Endodermal cell (in vitro differentiated cells): ENCODE data around the gene TRIP12. TPM values are rescaled to one million over a fixed set of nuclear protein-coding genes. Genes with fewer than 3 reads are reported as not detected.
A peak's percentile ranks its signal among the peaks of the same experiment; 100 is the strongest.

Source experiments
- DNase-seq: peaks from one replicate; pipeline ENCODE4 v3.0.0-alpha.2; 2017
- H3K27ac ChIP-seq: 2 replicates; pipeline ENCODE4 v1.5.1; 2013; ENCODE audit warnings: mild to moderate bottlenecking, low read depth, low read length, moderate library complexity
- H3K27me3 ChIP-seq: 2 replicates; pipeline ENCODE4 v1.6.1; 2013; ENCODE audit warnings: mild to moderate bottlenecking, low read length, moderate library complexity; ENCODE audit not compliant: insufficient read depth, control insufficient read depth, poor library complexity, severe bottlenecking
- H3K36me3 ChIP-seq: 2 replicates; pipeline ENCODE4 v1.7.0; 2013; ENCODE audit warnings: mild to moderate bottlenecking, low read length, moderate library complexity; ENCODE audit not compliant: control insufficient read depth, insufficient read depth
- H3K4me1 ChIP-seq: one replicate; pipeline ENCODE4 v1.7.0; 2013; ENCODE audit warnings: low read length; ENCODE audit not compliant: control insufficient read depth, insufficient read depth
- H3K4me3 ChIP-seq: 2 replicates; pipeline ENCODE4 v1.5.1; 2013; ENCODE audit warnings: mild to moderate bottlenecking, low read length, moderate library complexity
- H3K9ac ChIP-seq: 2 replicates; pipeline ENCODE4 v1.6.1; 2013; ENCODE audit warnings: mild to moderate bottlenecking, low read length, moderate library complexity; ENCODE audit not compliant: poor library complexity, severe bottlenecking; ENCODE audit errors: extremely low read depth
- H3K9me3 ChIP-seq: 2 replicates; pipeline ENCODE4 v1.6.1; 2013; ENCODE audit warnings: mild to moderate bottlenecking, low read length, moderate library complexity; ENCODE audit not compliant: control insufficient read depth
- H3K27ac Mint-ChIP-seq: 2 replicates; pipeline ENCODE4 v1.8.0; 2020; ENCODE audit warnings: mixed read lengths
- H3K27me3 Mint-ChIP-seq: 2 replicates; pipeline ENCODE4 v1.8.0; 2021; ENCODE audit warnings: mild to moderate bottlenecking, mixed read lengths; ENCODE audit not compliant: insufficient read depth
- H3K36me3 Mint-ChIP-seq: 2 replicates; pipeline ENCODE4 v1.8.0; 2020; ENCODE audit warnings: low read depth, mixed read lengths
- H3K4me1 Mint-ChIP-seq: 2 replicates; pipeline ENCODE4 v1.8.0; 2020; ENCODE audit warnings: mixed read lengths
- H3K4me3 Mint-ChIP-seq: 2 replicates; pipeline ENCODE4 v1.8.0; 2020; ENCODE audit warnings: mild to moderate bottlenecking, moderate library complexity, mixed read lengths
- H3K9me3 Mint-ChIP-seq: 2 replicates; pipeline ENCODE4 v1.8.0; 2020; ENCODE audit warnings: mild to moderate bottlenecking, mixed read lengths
- CTCF ChIP-seq: fragments of 200-600 bp; sonication (generic); conservative IDR thresholded peaks from 2 replicates; pipeline ENCODE4 v1.5.0; 2021; ENCODE audit warnings: antibody characterized with exemption, mild to moderate bottlenecking
- WGBS, 2 experiments: methylation state at CpG; one replicate each; pipeline versions ENCODE4 v1.1.5 to v1.1.7; 2013; ENCODE audit warnings: missing lambda C conversion rate in 2 of 2, mixed read lengths in 1 of 2; ENCODE audit not compliant: insufficient coverage in 1 of 2, insufficient read length in 1 of 2; 5-methylcytosine and 5-hydroxymethylcytosine counted together
- total RNA-seq, 2 donors: library from RNA; stranded (reverse); fragmentation: NEBNext Ultra II Directional in 1 of 2; extraction: Animal tissue kit (Norgen Biotek cat#: 25700) in 1 of 2; gene quantifications; 2 replicates in 1 of 2; 3 replicates in 1 of 2; pipeline ENCODE4 v1.2.1, GENCODE V29; 2021

Gene TRIP12
- total RNA-seq, 2 donors from 2014 or later = 177 to 229 TPM

- Mint-ChIP-seq H3K36me3 (peaks cover 62% of the 10 kb centered on the region), H3K27me3 (no peaks in the 10 kb centered on the region), H3K4me3 (peak overlapping the region; percentile 2), H3K9me3 (no peaks in the 10 kb centered on the region), H3K4me1 (peaks cover 40% of the 10 kb centered on the region), H3K27ac (peak overlapping the region; percentile 71)
- peaks cover 80% of the 10 kb centered on the region for H3K36me3 ChIP-seq
- DNase-seq = peak; percentile 68
- peak; percentile 95 for TF ChIP-seq CTCF
- no peaks in the 10 kb centered on the region for H3K9me3 ChIP-seq
- no peak overlapping the region for H3K4me3 ChIP-seq
- H3K4me1 ChIP-seq = peaks cover 10% of the 10 kb centered on the region
- no peak overlapping the region for H3K27ac ChIP-seq
- H3K9ac ChIP-seq = no peak overlapping the region
- H3K27me3 ChIP-seq = no peaks in the 10 kb centered on the region
These were observed 140.7 kb downstream of the TRIP12 start for GRCh38 chr2:229780856-229781773.

DNA sequence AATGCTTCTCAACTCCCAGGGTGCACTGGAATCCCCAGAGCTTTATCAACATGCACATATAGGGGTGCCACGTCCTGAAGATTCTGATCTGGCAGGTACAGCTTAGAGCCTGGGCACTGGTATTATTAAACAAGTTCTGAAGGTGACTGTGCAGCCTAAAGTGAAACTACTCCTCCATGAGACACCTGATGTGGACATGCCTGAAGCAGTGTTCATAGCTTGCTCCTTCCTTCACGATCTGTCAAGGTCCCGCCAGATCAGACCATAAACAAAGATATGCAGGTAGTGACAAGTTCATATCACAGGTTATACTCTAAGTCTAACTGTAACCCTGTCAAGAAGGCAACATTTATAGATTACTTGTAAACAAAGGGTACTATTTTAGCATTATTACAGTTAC, 142.2 kb downstream of the TRIP12 start:
- no peak for DNase-seq
- WGBS, 2 experiments = 97 to 100% methylated on average over 2 to 3 of the region's 3 CpGs
- Histone ChIP-seq H3K4me1 (peaks cover 10% of the 10 kb centered on the region), H3K4me3 (no peak overlapping the region), H3K36me3 (peaks cover 80% of the 10 kb centered on the region), H3K27ac (no peak overlapping the region), H3K9ac (no peak overlapping the region), H3K27me3 (no peaks in the 10 kb centered on the region), H3K9me3 (no peaks in the 10 kb centered on the region)
- Mint-ChIP-seq H3K36me3 (peaks cover 51% of the 10 kb centered on the region), H3K27me3 (no peaks in the 10 kb centered on the region), H3K4me1 (peaks cover 46% of the 10 kb centered on the region), H3K4me3 (no peak overlapping the region), H3K9me3 (no peaks in the 10 kb centered on the region), H3K27ac (no peak overlapping the region)
- TF ChIP-seq CTCF = no peak

GRCh38 chr2:229777716-229778115, 144.1 kb downstream of the TRIP12 start:
- Mint-ChIP-seq H3K27me3 (no peaks in the 10 kb centered on the region), H3K27ac (no peak overlapping the region), H3K4me1 (peaks cover 47% of the 10 kb centered on the region), H3K9me3 (no peaks in the 10 kb centered on the region), H3K36me3 (peaks cover 58% of the 10 kb centered on the region), H3K4me3 (no peak overlapping the region)
- no peak for DNase-seq
- no peak overlapping the region for H3K4me3 ChIP-seq
- no peak for TF ChIP-seq CTCF
- peaks cover 86% of the 10 kb centered on the region for H3K36me3 ChIP-seq
- no peak overlapping the region for H3K27ac ChIP-seq
- no peak overlapping the region for H3K9ac ChIP-seq
- H3K4me1 ChIP-seq = peaks cover 10% of the 10 kb centered on the region
- no peaks in the 10 kb centered on the region for H3K27me3 ChIP-seq
- no peaks in the 10 kb centered on the region for H3K9me3 ChIP-seq
- WGBS, 2 experiments = 97 to 100% methylated on average over 2 of the region's 3 CpGs
